NCI-H748 (cell line): ENCODE measurements around the gene POTEF.
A peak's percentile ranks its signal among the peaks of the same experiment; 100 is the strongest.
"Not testable (repeated sequence)": the region's sequence is repeated elsewhere in the genome, so short reads cannot be mapped to it uniquely, and the experiment has no call there.

ENCODE experiments used
- DNase-seq: peaks from one replicate; lab custom pipeline; 2025; ENCODE audit not compliant: unreplicated experiment; lab: John Stamatoyannopoulos, UW

Gene POTEF

GRCh38 chr2:130129120-130129829 is at the start of gene POTEF:
POTEF (minus strand) TSS chr2:130129222; CDS start chr2:130120515, 8,707 bp downstream.
- DNase-seq: peak; percentile 81

DNA sequence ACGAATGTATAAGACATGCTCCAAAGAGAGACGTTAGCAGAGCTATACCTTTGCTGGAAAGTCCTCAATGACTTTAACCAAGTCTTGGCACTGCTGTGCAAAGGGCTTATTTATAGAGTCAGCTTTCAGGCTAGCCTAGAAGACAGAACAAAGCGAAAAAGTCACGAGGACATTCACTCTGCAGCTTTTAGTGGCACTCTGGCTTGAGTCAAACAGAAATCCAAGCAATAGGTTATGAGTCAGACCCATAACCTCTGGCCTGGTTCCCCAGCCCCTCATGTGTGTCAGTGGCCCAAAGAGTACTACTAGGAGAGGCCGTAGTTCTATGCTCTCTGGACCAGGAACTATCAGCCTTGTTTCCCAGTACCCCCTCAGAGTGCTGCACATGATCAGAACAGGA is 45.8 kb upstream of the POTEF start:
- DNase-seq: not testable (repeated sequence)

GRCh38 chr2:130169896-130170295 is 40.9 kb upstream of the POTEF start:
- DNase-seq: no peak

- DNase-seq: not testable (repeated sequence)
These were observed 40.1 kb upstream of the POTEF start for GRCh38 chr2:130169163-130169562.

- DNase-seq: not testable (repeated sequence)
These were observed 37.6 kb upstream of the POTEF start for GRCh38 chr2:130166611-130167010.

- DNase-seq: no peak
These were observed 36.4 kb upstream of the POTEF start for GRCh38 chr2:130165293-130166016.

DNA sequence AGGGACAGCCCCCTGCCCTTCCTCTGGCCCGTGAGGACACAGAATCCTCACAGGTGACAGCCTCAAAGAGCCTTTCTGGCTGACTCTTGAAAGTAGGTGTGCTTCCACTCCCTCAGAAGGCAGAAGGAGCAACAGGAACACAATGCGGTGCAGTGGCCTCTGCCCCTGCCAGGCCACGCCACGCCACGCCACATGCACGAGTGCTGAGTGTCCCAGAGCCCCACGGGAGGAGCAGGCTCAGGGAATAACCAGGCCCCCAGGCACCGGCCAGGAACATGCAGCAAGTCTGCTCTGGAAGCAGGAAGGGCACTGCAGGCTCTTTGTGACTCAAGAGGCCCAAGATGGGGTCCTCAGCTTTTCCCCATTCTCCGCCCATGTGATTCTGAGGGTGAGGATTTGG is 33.9 kb upstream of the POTEF start:
- DNase-seq: no peak

GRCh38 chr2:130162486-130162885 is 33.5 kb upstream of the POTEF start:
- DNase-seq: not testable (repeated sequence)

- DNase-seq: not testable (repeated sequence)
These were observed 32.0 kb upstream of the POTEF start for GRCh38 chr2:130160838-130161705.

DNA sequence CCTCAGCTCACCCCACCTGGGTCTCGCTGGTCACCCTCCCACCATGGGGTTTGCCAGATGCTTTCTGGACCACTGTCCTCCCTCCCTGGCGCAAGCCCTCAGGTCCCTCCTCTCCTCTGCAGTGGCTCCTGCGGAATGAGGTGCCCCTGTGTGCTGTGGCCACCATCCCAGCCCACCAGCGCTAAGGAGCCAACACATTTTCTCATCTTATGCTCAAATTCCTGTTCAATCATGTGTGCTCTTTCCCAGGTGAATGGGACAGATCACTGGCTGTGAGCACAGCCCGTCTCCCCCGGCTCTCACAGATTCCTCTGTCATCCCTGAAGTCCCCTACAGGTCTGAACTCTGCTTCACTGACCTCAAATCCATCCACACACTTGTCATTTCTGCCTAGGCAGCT is 31.1 kb upstream of the POTEF start:
- no peak for DNase-seq

GRCh38 chr2:130159376-130159775 is 30.4 kb upstream of the POTEF start:
- not testable (repeated sequence) for DNase-seq

- no peak for DNase-seq
These were observed 29.6 kb upstream of the POTEF start for GRCh38 chr2:130158631-130159030.

DNA sequence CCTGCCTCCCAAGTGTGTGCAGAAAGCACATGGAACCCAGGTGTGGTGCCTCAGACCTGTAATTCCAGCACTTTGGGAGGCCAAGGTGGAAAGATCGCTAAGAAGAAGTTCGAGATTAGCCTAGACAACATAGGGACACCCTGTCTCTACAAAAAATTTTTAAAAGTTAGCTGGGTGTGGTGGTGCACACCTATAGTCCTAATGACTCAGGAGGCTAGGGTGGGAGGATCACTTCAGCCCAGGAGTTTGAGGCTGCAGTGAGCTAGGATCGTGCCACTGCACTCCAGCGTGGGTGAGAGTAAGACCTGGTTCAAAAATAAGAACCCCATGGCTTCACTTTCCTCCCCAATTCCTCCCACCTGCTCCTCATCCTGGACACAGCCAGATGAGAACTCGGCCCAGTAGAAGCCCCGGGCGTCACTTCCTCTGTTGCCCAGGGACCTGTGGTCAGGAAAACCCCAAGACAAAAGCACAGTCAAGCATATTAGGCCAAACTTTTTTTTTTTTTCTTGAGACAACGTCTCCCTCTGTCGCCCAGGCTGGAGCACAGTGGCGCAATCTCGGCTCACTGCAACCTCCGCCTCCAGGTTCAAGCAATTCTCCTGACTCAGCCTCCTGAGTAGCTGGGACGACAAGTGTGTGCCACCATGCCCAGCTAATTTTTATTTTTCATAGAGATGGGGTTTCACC is 28.9 kb upstream of the POTEF start:
- DNase-seq: not testable (repeated sequence)

DNA sequence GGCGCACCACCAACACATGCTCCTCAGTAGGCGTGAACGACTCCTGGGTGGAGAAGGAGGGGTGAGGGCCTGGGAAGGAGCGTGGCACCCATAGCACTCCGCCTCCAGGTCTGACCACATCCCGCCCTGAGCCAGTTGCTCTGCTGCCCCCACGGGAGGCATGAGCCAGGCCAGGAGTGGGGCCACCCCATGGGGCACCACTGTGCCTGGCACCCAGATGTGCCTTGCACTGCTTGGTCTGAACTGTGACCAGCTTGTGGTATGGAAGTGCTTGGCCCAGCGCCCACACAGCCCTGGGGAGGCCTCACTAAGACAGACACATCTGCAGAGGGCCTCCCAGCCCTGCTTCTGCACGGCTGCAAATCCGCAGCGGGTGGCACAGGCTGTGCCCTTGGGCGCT is 28.3 kb upstream of the POTEF start:
- DNase-seq: not testable (repeated sequence)

- no peak for DNase-seq
These were observed 27.6 kb upstream of the POTEF start for GRCh38 chr2:130156624-130157004.

GRCh38 chr2:130155956-130156623 is 27.1 kb upstream of the POTEF start:
- DNase-seq: peak; percentile 25

GRCh38 chr2:130154773-130155765 is 26.0 kb upstream of the POTEF start:
- DNase-seq: no peak

GRCh38 chr2:130154423-130154770 is 25.4 kb upstream of the POTEF start:
- not testable (repeated sequence) for DNase-seq

DNA sequence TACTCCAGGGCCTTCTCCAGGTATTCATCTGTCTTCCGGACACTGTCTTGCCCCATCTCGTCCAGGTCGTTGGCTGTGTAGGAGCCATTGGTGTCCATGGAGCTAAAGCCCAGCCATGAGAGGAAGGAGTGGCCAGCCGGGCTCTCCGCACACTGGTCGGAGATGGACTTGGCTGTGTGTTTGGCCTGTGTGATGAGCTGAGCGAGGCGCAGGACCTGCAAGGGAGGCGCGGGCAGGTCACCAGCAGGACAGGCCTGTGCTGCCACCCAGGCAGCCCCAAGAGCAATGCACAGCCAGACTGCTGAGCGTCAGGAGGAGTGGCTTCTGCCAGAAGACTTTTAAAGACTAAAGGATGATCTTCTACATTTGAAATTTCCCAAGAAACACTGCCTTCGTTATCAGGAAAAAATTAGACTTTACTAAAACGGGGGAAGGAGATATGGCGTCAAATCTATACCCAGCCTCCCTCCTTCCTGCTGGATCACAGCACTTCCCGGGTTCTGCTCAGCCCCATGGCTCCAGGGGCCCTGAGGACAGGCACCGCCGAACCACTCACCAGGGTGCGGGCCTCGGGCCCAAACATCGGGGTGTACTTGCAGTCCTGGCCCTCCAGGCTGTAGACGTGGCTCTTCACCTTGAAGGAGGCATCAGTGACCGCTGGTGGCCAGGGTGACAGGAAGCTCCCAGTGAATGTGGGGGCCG is 24.9 kb upstream of the POTEF start:
- not testable (repeated sequence) for DNase-seq
